ENCODE data around the gene PLEKHG5. TPM values are rescaled to one million over a fixed set of nuclear protein-coding genes. Genes with fewer than 3 reads are reported as not detected.
"Not testable (repeated sequence)": the region's sequence is repeated elsewhere in the genome, so short reads cannot be mapped to it uniquely, and the experiment has no call there.

Gene PLEKHG5
- polyA plus RNA-seq, 10 donors = 6.9 to 15.1 (median 9.8) TPM

DNA sequence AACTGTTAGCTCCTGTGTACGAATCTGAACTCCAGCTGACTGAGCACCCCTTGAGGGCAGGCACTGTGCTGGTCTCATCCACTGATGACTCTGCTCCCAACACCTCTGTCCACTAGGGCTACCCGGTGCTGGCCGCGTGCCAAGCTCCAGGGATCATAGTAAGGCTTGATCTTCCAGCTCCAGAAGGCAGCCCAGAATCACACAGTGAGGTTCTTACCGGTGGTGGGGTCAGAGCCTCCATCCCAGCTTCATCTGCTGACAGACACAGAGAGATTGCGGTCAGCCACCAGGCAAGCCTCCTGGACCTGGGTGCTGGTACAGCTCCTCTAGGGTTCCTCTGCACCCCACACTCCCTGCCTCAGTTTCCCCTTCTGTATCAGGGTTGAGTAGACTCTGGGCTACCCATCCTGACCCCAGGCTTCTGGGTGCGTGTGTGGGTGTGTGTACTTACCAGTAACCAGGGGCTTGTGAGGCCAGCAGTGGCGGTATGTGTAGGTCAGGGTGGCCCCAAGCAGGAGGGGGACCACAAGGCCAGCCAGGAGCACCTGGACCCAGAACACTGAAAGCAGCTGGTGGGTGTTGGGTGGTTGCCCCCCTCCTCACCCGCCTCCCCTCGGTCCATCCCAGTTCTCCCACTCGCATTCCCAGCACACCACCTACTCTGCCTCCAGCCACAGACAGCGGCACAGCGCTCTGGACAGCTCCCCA, 28.9 kb downstream of the PLEKHG5 start:
- no peak for DNase-seq

DNA sequence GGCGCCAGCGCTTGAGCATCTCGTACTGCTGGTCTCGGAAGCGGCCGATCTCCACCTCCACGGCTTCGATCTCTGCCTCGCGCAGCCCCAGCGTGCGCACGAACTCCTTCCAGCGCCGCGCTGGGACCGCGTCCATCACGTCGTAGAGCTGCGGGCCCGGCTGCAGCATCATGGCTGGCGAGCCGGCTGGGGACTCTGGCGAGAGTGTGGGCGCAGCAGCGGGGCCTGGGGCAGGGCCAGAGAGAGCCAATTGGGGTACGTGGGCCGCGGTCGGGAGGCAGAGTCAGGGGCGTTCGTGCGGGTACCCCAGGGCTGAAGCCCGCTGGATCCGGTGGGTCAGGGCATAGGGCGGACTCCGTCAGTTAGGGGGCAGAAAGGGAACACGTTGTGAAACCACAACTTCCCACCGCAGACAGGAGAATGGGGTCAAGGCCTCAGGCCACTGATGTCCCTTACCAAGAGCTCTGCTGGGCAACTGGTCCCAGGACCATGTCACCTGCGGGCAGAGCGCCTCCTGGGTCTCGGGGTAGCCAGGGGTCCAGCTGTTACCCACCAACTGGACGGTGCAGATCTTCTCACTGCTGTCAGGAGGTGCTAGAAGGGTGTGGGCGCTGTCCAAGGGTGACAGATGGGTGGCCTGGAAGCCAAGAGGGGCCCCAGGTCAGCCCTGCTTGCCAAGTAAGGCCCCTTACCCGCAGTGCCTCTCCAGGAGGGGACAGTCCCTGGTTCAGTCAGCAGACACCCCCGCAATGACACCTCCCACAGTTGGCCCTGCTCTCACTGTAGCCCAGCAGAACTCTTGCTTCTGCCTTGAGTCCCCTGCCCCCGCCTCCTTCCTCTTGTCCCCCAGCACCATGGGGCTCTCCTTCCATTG, 29.7 kb downstream of the PLEKHG5 start:
- DNase-seq = no peak

DNA sequence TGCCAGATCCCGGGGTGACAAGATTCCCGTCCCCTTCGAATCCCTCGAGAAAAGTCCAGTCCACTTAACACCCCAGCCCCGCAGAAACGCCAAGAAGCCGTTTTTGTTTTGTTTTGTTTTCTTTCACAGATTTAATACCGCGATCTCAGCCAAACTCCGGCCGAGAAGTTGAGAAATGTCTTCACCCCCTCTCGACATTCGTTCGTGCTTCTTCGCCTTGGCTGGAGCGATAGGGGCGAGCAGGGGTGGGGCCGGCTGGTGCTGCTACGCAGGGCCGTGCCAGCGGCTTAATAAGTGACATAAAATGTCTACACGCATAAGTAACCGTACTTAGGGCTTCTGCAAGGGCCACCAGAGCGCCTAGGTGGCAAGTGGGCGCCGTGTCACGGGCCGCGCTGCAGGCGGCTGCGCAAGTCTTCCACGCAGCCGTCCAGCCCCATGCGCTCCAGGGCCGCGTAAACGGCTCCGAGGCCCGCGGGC, 30.4 kb downstream of the PLEKHG5 start:
- peak in 1 of 3 donors; percentile 24 for DNase-seq

DNA sequence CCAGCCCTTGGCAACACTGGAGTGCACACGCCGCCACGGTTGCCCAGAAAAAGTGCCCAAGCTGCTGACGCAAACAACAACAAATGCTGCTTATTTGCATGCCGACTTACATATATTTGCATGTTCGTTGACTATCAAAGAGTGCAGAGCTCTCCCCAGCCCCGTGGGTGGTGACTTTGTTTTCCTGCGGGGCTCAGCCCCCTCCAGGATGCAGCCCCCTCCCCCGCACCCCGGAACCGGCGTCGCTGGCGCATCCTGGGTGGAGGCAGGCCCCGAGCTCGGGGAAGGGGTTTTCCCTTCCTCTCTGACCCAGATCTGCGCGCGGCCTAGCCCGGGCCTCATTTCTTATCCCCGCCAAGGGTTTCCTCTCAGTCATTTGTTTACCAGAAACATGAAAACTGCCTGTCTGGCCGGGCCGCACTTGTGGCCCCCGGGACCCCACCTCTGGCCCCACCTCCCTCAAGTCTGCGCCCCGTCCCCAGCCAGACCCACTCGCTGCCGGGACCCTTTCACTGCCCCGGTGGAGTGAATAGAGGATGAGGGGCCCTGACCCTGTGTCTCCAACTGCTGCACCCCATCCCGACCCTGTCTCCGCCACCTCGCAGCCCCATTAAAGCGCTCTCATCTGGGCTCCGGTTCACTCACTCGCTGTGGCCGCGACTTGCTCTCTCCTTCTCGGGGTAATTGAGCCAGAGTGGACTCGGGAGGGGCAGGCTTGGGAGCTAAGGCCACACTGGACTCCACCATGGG, 31.0 kb downstream of the PLEKHG5 start:
- DNase-seq = peak in 1 of 3 donors; percentile 54

DNA sequence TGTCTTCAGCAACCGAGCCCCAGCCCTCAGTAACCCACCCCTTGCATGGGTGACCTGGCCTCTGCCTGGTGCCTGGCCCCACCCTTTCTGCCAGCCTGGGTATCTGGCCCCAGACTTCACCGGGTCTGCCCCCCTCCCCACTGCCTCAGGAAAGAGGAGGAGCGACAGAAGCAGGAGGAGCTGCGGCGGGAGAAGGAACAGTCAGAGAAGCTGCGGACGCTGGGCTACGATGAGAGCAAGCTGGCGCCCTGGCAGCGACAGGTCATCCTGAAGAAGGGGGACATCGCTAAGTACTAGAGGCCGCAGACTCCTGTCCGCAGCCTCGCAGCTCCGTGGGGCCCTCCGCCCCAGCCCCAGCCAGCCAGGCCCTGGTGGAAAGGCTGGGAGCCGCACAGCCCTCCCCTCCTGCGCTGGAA, 31.6 kb downstream of the PLEKHG5 start:
- no peak for DNase-seq

DNA sequence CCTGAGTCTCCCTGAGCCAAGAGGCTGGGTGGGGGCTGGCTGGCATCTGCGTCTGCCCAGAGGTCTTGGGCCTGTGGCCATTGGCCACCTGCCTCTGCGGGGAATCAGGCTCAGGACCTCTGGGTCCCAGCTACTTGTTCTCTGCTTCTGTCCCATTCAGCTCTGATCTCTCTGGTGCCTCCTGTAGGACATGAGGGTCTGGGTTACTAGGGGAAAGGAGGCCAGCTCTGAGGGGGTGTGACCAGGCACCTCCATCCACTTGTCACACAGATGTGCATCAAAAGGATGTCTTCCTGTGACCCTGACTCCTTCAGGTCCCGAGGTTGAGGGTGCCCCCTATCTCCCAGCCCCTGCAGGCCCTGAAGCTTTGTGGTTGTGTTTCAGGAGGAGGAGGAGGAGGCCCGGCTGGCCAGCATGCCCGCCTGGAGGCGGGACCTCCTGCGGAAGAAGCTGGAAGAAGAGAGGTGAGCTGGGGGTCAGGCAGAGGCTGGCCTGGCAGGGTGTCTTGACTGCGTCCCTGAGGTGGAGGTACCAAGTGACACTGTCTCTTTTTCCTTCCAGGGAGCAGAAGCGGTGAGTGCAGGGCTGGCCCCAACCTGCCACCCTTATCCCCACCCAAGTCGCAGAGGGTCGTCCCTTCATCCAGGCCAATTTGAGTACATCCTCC, 34.5 kb downstream of the PLEKHG5 start:
- no peak for DNase-seq

DNA sequence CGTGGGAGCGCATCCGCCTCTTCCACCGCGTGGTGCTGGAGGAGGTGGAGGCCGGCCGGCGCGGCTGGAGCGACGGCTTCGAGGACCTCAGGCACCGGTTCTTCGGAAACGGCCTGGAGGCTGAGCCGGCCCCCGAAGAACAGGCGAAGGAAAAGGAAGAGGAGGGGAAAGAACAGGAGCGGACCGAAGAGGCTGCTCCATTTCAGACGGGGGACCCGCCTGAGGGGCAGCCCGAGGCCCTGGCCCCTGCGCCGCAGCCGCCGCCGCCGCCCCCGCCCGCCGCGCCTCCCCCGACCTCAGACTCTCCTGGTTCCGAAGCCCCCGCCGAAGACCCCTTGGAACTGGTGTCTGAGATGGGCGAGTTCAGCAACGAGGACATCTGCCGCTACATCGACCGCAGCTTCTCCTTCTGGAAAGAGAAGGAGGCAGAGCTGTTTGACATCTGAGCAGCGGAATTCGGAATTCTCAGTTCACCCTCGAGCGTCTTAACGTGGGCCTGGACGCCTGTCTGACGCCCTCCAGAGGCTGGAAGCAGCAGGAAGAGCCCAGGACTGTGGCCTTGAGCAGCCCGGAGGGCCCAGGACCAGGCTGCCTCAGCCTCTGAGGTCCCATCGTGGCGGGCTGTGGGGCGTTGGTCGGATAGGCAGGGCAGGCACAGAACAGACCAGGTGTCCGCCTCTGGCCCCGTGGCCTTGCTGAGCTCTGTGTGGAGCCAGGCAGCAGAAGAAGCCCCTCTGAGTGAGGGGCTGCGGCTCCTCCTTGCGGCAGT, 35.5 kb downstream of the PLEKHG5 start:
- DNase-seq = not testable (repeated sequence)

DNA sequence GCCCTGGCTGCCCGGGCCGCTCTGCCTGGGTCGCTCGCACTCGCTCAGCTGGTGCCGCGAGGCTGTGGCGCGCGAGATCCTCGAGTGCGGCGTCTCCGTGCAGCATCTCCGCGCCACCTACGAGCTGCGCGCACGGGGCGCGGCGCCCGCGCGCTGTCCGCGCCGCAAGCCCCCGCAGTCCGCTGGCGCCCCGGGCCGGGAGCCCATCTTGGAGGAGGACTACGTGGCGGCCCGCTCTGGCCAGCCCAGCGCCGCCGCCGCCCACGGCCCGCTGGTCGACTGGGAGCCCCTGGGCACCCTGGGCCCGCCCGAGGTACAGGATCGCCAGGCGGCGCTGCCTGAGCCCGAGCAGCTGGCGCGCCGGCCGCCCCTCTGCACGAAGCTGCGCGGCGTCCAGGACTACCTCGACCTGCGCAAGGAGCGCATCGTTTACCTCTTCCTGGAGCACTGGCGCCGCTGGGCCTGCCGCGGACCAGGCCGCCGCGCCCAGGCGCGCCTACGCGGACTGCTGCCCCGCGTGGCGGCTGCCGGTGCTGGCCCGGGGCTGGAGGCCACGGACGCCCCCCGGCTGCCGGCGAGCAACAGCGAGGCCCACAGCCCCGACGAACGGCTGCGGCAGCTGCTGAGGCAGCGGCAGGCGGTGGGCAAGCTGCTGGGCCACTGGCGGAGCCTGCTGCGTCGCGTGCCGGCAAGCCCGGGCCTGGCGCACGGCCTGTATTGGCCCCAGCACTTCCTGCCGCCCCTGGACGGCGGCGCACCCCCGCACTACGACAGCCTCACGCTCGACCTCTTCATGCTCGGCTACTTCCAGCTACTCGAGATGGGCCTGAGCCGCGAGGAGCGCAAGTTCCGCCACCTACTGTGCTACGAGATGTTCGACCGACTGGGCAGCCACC, 36.4 kb downstream of the PLEKHG5 start:
- no peak for DNase-seq

DNA sequence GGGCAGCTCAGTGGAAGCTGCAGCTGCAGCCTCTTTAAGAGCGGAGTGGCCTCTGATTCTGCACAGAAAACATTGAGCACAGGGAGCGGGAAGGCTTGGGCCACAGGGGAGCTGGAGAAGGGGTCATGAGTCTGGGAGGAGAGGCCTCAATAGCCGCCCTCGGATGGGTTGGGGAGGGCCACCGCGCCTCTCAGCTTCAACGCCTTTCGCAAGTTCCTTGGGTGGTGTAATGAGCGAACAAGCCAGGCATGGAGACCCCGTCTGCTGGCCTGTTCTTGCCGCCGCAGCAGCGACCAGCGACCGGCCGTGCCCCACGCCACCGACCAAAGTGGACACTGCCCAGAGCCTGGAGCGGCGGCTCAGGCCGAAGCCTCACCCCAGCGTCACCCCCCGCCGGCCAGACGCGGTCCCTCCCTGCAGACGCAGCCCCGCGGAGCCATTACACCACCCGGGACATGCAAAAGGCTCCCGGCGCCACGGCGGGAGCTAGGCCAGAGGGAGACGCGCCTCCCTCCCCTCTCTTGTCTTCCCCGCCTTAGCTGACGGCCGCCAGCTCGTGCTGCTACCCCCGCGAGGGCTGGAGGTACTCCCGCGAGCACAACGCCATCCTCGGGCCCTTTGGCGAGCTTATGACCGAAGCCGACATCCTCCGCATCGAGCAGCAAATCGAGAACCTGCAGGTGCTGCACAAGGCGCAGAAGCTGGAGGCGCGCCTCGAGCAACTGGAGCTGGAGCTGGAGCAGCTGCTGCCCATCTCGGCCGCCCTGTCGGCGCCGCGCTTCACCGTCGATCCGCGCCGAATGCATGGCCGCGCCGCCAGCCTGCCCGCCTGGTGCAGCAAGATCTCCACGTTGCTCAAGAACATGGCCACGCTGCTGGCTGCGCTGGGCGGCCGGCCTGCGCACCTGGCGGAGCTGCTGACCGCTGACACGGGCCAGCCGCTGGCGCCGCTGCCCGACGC, 37.3 kb downstream of the PLEKHG5 start:
- not testable (repeated sequence) for DNase-seq

DNA sequence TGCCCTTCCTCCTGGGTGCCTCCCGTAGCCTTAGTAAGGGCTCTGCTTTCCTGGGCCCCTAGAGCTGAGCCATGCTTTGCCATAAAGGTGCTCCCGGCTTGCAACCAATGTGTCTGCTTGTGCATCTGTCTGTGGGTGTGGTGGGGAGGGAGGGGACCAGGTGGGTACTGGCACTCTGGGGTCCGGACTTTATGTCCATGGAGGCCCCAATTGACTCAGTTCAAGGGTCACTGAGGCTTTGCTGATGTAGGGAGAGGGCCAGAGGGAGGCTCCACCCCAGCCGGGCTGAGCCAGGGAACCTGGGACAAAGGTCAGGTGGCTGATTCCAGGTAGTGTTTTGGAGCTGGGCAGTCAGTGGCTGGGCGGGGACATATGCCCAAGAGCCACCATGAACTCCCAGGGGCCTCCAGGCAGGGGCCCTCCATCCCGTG, 40.5 kb downstream of the PLEKHG5 start:
- DNase-seq = no peak

DNA sequence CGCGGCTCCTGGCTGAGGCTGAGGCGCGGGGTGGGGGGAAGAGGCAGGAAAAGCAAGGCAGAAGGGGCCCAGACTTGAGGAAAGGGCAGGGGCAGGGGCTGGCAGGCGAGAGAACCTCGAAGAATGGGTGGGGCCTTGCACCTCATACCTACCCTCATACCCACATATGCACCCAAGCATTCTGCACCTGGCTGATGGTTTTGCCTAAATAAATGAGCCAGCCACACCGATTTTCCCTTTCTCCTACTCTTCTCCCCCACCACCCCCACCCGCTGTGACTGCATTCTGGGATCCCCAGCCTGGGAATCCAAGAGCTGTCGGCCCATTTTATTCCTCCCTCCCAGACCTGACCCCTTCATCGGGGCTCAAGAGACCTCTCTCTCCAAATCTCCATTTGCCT, 41.0 kb downstream of the PLEKHG5 start:
- DNase-seq = not testable (repeated sequence)

DNA sequence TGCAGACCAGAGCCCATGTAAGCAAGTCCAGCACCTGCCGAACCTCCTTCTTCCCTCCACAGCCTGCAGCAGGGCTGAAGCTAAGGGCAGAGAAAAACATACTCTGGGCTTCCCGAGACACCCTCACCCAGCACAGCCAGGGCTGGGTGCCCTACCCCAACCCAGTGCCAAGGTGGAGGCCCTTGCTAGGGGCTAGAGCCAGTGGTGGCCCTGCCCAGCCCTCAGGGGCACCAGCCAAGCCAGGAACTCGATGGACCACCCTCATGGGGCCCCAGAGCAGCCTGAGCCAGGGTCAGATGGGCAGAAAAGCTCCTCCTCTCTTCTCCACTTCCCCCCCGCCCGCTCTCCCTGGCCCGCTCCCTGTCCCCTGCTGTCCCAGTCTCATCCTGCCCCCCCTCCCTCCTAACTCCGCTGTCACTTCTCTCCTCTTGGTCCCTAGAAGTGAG, 41.4 kb downstream of the PLEKHG5 start:
- DNase-seq = no peak

DNA sequence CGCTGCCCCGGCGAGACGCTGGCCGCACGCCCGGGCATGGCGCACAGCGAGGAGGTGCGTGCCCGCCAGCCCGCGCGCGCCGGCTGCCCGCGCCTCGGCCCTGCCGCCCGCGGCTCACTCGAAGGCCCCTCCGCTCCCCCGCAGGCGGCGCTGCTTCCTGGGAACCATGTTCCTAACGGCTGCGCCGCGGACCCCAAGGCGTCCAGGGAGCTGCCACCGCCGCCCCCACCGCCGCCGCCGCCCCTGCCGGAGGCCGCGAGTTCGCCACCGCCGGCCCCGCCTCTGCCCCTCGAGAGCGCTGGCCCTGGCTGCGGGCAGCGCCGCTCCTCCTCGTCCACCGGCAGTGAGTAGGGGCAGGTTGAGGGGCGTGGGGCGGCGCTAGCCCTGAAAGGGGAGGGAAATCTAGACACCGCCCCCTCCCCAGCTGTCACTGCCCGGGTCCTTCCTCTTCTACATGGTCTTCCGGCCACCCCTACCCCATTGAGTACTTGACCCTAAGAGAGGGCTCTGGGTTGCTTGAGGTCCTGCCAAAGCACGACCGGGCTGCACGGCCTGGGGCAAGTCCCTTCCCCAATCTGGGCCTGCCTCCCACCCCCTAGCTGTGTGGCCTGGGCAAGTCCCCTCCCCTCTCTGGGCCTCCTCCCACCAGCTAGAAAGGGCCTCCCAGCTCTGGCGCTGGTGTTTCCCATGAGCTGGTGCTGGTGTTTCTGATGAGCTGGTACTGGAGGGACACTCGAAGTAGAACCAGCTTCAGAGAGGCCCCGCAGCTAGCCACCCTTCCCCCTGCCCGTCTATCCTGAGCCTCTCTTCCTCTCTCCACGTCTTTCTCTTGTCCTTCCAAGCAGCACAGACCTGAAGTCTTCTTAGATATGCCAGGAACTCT, 42.5 kb downstream of the PLEKHG5 start:
- peak in 2 of 3 donors; percentile 33 to 43 for DNase-seq

DNA sequence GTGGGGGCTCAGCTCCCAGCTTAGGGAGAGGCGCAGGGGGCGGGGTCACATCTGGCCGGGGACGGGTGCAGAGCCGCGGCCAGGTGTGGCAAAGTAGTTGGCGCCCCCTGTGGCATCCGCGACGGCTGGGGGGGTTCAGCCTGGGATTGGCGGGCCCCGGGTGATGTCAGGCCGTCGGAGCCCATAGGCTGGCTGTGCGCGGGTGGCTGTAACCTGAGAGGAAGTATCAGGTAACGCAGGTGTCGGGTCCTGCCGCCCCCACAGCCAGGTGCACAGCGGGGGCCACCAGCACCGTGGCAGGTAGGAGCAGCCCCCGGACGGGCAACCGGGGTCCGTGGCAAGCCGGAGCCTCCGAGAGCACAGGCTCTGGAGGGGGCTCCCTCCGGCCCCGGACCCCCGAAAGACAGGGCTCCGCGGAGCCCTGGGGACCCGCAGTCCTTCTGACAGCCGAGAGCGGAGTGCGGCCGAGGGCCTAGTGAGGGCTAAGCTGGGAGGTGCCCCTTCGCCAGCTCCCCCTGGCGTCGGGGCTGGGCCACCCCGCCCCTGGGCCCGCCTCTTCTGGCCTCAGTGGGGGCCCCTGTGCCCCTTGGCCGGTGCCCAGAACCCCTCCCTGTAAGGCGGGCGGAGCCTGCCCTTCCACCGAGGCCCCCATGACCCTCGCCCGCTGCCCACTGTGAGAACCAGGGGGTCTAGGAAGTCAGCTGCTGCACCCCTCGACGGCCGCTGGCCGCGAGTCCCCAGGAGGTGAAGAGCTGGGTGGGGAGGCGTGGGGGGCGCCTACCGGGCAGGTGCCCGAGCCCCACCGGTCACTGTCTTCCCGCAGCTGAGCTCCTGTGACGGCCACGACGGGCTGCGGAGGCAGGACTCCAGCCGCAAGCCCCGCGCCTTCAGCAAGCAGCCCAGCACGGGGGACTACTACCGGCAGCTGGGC, 43.4 kb downstream of the PLEKHG5 start:
- no peak for DNase-seq

DNA sequence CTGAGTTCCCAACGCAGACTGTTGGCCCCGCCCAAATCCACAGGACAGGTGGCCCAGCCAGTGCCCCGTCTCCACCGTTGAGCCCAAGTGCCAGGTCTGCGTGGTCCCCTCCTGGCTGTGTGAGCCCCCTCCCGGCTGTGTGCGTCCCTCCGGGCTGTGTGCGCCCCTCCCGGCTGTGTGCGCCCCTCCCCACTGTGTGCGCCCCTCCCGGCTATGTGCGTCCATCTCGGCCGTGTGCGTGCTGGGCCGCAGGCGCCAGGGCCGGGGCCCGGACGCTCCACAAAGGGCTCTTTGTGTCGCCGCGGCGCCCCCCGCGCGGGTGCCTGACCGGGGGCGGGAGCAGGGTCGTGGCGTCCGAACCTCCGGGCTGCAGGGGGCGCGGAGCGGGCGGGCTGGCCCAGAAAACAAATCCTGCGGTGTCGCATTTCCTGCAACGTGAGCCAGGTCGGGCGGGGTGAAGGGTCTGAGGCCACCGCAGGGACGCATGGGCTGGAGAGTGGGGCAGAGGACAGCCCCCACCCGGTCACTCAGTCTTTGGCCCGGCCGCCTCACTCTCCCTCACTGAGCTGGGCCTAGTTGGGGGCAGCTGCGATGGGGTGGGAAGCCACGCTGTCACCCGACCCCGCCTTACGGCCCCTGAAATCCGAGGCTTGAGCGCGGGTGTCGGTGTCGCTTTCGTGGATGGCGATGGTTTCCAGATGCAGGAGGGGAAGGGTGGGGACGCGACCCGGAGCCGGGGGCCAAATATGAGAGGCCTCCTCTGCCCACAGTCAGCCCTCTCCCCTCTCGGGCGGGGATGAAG, 44.2 kb downstream of the PLEKHG5 start:
- DNase-seq = peak in 1 of 3 donors; percentile 36
